Daoy (cell line): Measurements from ENCODE around the gene PEAK3. TPM values are rescaled to one million over a fixed set of nuclear protein-coding genes. Genes with fewer than 3 reads are reported as not detected.

ENCODE experiments used
- DNase-seq: peaks from one replicate; pipeline ENCODE4 v3.0.0-alpha.2; 2015; ENCODE audit warnings: low read depth
- total RNA-seq: library from RNA; depleted of rRNA; stranded (reverse); fragments of >200 nt; shearing (Covaris generic); gene quantifications from 2 replicates; pipeline ENCODE4 v1.2.3, GENCODE V29; 2014

Gene PEAK3
- total RNA-seq, 1 experiment from 2014 or later: not detected

DNA sequence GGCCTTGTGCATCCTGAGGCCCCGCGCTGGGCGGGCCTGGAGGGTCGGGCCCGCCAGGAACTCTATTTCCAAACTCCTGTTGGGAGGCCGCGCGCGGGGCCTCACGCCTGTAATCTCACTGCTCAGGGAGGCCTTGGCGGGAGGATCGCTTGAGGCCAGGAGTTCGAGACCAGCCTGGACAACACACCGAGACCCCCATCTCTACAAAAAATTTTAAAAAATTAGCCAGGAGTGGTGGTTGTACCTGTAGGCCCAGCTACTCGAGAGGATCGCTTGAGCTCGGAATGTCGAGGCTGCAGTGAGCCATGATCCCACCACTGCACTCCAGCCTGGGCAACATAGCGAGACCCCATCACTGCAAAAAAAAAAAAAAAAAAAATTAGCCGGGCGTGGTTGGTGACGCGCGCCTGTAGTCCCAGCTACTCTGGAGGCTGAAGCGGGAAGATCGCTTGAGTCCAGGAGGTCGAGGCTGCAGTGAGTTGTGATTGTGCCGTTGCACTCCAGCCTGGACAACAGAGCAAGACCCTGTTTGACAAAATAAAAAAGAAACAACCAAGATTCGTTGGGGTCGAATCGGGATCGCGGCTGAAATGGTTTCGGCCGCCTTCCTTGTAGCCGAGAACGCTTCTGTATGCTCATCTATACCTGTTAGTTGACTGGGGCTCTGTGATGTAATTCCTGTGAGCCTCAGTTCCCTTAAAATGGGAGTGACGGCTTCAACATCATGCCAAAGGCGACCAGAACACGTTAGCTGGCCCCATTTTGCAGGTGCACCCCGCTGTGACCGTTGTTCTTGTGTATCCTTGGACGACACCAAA is 44.7 kb downstream of the PEAK3 start:
- DNase-seq: no peak

DNA sequence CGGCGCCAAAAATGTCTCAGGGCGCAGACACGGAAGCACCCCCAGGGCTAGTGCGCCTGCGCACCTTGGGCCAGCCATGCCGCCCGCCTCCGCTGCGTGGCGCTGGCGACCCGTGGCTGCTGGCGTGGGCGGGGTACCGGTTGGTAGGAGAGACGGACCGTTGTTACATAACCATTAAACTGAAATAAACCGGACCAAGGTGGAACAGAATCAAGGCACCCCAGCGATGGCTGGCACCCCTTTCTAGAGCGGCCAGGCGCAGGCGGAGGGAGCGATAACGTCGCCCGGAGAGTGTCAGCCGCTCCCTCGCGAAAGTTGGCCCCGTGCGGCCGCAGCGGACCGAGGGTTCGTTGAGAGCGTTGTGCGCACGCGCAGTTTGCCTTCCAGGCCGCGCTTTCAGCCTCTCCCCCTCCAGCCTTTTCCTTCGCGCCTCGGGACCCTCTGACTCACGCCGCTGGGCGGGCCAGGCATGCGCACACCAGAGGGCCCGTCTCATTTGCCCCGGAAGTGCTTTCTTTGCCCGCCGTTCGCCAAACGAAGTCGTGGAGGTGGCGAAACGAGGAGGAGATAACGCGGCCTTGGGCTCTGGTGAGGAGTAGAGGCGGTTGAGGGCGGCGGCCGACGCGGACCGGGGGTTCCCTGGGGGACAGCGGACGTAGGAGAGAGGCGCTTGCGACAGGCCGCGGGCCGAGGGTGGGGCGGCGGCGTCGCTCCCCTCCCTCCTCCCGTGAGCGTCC is 45.5 kb downstream of the PEAK3 start, which contains the start of the genes PLEKHJ1 and SF3A2:
TSS of gene PLEKHJ1 (minus strand) at position 16 of the 737 bp plus-strand sequence. CDS start 81 bp downstream, outside the sequence.
TSS of gene SF3A2 (plus strand) at position 511 of the 737 bp plus-strand sequence. CDS start 6,595 bp downstream, outside the sequence.
- DNase-seq: peak; percentile 100

DNA sequence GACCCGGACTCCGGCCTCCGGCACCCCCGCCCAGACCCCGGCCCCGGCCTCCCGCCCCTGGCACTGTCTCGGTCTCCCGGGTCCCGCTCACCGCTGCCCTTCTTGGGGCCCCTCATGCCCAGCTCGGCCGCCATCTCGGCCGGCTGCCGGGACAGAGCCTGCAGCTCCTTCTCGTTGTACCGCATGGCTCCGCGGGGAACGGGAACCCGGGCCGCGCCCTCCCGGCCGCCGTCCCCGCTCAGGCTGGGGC is 46.0 kb downstream of the PEAK3 start:
- no peak for DNase-seq

DNA sequence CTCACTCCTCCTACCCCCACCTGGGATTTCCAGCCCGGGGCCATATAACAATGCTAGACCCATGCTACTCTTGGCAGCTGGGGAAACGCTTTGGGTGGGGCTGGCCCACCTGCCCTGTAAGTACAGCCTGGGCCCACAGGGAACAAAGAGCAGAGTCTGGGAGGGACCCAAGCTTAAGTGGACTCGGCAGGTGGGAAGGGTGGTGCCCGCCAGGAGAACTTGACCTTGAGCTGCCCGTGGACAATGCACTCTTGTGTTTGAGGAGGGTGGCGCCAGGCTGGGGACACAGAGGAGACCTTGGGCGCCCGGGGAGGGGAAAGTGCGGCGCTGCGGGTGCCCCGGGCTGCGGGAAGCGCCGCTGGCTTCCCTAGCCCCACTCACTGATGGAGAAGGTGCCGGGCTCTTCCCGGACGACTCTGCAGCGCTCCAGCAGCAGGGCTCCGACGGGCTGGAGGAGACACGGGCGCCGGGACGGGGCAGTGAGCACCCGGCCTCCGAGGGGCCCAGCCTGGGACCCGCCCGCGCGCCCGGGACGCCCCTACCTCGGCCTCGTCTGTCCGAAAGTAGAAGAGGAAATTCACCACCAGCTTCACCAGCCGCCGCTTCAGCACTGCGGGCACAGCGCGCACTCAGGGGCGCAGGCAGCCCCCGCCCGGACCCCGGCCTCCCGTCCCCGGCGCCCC is 46.5 kb downstream of the PEAK3 start:
- no peak for DNase-seq

DNA sequence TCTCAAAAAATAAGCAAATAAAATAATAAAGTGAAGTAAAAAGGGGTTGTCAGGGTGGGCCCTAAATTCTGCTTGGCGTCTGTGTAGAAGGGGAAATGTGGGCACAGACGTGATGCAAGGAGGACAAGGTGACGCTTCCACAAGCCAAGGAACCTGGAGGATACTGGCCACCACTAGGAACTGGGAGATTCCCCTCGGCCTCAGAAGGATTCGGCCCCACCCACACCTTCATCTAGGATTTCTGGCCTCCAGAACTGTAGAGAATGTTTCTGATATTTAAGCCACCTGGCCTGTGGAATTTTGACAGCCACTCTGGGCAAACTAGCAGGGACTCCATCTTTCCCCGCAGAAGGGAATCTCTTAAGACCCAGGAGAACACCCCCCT is 47.0 kb downstream of the PEAK3 start:
- no peak for DNase-seq

DNA sequence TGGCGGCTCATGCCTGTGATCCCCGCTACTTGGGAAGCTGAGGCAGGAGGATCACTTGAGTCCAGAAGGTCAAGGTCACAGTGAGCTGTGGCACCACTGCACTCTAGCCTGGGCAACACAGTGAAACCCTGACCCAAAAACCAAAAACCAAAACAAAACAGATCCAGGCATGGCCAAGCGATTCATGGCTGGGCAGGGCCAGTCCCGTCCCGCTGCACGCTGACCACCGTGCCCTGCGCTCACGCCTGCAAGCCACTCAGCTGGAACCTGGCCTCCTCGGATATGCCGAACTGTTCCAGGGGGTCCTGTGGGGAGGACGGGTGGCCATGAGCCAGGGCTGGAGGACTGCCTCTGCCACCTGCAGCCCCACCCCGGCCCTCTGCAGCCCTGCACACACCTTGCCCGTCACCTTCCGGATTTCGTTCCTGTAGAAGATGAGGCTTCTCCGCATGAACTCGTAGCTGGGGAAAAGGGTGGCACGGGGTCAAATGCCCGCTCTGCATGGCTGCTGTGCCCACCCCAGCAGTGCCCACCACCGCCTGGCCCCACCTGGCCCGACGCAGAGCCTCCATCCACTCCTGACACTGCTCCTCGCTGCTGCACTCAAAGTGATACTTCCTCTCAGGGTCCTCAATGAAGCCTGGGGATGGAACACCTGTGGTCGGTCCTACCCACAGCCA is 48.2 kb downstream of the PEAK3 start:
- no peak for DNase-seq

DNA sequence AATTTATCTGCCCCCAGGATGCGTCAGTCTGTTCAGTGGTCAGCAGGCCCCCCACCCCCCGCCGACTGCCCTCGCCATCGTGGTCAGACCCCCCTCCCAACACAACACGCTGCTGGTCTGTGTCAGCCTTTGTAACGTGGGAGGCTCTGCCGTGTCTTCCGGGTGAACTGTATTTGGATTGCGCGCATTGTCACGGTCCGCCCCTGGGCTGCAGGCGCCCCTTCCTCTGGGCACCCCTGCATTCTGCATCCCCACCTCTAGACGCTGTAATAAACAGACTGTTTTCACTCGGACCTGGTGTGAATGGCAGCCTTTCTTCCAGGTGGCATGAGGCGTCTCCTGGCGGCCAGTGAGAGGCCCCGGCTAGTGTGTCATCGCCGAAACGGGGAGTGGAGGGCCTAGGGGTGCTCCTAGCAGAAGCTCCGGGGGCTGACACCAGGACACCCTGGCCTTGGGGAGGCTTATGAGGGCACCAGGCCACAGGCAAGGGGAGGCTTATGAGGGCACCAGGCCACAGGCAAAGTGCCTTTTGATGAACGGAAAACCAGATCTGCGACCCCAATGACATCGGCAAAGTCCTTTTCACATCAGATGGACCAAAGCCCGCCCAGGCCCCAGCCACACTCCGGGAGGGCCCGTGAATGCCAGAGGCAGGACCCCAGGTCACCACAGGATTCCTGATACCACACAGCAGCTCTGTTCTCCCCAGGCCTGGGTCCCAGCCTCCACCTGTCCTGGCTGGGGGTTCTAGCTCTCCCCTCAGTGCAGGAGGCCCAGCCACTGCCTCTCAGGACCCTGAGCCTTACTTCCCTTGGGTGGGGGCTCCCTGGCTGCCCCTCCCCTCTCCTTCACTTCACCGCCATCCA is 49.5 kb downstream of the PEAK3 start:
- no peak for DNase-seq

DNA sequence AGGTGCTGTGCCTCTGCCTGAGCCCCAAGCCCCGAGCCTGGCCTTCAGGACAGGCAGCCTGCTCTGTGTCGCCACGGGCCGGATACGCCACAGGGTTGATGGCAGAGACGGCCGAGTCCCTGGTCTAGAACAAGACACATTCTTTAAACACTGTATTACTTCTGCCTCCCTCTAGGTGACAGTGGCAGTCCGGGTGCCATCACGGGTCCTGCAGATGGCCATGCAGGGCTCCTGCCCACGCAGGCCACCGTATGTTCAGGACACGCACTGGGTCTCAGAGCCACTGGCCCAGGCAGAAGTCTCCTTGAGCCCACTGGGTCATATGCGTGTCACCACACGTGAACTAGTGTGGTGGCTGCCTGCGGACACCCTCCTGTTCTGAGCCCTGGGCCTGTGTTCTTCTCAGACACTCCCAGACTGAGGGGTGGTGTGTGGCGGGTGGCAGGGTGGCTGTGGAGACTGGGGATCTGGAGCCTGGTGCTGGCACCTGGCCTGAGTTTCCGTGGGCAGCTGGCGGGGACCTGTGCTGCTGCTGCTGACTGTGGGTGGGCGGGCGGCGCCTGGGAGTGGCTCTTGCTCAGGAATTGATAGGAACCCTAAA is 50.3 kb downstream of the PEAK3 start:
- DNase-seq: no peak

DNA sequence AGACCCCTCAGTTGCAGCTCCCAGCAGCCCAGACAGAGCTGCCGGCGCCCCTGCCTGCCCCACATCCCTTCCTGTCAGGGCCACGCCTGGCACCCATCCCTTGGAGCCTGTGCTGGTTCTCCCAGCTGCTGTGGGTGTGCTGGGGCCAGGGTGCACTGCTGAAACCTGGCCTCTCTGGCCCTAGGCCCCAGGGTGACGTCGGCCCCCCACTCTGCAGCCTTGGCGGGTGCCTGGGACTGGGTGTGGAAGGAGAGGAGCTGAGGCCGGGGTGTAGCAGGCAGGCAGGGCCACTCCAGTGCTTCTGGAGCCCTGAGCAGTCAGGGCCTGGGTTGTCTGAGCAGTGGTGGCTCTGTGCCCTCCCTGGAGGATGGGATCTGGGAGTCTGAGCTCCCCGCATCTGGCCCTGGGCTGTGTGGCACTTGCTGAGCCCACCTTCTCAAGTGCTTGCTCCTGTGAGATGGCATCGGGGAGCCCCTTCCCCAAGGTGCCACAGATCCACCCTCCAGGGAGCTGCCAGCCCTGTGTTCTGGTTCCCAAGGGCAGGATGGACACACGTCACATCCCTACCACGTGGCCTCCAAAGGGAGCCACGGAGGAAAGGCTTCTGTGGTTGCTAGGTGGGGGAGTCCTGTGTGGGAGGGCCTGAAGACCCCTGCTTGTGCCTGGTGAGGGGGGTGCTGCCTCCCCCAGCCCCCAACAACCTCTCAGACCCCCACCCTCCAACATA is 51.0 kb downstream of the PEAK3 start:
- DNase-seq: no peak

DNA sequence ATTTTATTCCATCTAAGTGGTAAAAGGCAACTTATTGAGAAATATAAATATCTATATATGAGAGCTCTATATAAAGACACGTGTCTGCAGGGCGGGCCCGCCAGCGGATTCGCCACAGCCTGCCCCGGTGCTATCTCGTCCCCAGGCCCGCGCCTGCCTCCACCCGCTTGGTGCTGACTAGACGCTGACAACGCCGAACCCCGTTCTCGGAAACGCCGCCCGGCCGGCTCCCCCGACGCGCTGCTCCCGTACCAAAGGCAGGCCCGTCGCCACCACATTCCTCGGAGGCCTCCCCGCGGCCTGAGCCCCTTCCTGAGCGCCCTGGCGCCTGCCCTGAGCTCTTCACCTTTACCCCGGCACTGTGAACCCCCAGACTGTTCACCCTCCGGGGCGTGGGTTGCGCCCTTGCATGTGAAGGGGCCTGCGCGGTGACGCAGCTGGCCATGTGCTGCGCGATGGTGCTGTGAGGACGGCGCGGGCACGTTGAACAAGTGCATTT is 51.9 kb downstream of the PEAK3 start:
- DNase-seq: no peak

DNA sequence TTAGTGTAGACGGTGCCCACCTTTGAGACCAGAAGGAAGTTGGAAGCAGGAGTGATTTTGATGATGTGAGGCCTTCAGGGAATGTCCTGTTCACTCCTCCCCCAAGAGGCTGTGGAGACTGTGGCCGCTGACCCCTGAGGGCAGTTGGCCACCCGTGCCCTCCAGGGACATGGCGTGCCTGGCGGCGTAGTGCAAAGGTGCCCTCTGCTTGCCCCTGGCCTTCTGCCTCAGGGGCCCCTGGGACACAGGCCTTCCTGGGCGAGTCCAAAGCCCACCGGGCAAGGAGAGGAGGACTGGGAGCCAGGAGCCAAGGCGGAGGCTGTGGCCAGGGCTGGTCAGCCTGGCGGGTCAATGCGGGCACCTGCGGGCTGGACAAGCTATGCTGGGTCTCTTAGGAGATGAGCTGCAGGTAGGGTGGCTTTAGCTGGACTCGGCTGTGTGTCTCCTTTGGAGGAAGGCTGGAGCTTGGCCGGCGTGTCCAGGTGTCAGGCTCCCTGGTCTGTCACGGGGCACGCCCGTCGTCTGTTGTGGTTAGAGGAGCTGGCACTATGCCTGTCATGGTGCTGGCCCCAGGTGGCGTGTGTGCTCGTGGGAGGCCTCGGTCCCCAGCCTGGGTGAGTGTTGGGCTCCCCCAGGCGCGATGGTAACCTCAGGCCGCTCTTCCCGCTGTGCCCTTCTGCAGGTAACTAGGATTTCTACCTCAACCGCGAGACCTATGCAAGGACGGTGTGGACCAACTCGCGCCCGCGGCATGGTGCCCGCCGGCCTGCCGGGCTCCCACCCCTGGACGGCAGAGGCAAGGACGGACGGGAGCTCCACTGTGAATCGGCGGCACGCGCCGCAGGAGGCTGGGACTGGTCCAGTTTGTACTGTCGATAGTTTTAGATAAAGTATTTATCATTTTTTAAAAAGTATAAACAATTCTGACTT is 52.6 kb downstream of the PEAK3 start:
- no peak for DNase-seq

DNA sequence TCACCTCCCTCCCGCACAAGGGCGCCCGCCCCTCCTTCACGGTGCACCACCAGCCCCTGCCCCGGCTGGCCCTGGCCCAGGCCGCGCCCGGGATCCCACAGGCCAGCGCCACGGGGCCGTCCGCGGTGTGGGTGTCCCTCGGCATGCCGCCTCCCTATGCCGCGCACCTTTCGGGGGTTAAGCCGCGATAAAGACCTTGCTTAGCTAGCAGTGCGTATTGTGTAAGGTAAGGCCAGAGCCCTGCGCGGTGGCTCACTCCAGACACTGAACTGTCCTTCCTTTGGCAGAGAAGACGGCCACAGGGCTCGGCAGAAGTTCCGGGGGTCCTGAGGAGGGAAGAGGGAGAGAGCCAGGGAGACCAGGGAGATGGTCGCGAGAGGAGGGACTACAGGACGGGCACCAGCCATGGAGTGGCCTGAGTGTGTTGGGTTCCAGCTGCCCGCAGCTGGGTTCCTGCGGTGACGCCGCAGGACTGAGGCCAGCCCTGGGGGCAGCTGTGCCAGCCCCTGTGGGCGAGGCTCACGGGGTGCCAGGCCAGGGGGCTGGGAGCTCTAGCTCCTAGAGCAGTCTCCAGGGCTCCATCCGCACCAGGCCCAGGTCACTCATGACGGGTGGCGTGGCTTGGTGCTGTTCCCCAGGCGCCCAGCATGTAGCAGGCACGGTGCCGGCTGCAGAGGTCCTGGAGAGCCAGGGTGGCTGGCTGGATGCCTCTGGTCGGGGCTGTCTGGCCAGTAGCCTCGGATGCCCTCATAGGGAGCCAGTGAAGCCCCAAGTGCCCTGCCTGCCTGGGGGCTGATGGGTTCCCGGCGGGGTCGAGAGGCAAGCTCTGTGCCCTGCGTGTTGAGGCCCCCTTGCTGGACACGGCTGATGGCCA is 53.6 kb downstream of the PEAK3 start:
- DNase-seq: no peak

DNA sequence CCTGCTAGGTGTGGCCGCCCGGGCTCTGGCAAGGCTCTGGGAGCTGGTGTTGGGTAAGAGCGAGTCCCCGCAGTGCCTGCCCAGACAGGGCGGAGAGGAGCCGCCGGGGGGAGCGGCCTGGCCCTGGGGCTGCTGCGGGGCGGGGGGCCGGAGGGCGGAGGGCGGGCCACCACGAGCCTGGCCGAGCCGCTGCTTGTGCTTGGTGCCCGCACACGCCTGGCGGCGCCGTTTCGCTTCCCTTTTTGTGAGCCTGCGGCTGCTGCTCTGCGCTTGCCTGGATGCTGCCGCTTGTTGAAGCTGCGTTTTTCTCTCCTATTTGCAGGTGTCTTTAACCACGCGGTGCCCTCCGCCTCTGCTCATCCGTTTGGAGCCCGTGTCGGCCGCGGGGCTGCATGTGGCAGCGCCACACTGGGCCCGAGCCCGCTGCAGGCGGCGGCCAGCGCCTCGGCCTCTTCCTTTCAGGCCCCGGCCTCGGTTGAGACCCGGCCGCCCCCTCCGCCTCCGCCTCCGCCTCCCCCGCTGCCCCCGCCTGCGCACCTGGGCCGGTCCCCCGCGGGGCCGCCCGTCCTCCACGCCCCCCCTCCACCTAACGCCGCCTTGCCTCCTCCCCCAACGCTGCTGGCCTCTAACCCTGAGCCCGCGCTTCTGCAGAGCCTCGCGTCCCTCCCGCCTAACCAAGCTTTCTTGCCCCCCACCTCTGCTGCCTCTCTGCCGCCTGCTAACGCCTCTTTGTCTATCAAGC is 54.4 kb downstream of the PEAK3 start:
- DNase-seq: no peak

DNA sequence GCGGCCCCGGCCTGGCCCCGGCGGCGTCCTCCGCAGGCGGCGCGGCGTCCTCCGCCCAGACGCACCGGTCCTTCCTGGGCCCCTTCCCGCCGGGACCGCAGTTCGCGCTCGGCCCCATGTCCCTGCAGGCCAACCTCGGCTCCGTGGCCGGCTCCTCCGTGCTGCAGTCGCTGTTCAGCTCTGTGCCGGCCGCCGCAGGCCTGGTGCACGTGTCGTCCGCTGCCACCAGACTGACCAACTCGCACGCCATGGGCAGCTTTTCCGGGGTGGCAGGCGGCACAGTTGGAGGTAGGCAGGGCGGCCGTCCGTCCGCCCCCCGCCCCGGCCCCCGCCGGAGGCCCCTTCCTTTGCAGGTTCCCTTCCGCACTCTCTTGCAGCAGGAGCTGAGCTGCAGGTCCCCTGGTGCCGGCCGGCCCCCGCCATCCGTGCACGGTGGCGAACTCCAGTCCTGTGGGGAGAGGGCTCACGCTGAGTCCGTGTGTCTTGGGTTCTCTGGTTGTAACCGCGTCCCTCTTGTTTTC is 55.1 kb downstream of the PEAK3 start:
- DNase-seq: no peak

DNA sequence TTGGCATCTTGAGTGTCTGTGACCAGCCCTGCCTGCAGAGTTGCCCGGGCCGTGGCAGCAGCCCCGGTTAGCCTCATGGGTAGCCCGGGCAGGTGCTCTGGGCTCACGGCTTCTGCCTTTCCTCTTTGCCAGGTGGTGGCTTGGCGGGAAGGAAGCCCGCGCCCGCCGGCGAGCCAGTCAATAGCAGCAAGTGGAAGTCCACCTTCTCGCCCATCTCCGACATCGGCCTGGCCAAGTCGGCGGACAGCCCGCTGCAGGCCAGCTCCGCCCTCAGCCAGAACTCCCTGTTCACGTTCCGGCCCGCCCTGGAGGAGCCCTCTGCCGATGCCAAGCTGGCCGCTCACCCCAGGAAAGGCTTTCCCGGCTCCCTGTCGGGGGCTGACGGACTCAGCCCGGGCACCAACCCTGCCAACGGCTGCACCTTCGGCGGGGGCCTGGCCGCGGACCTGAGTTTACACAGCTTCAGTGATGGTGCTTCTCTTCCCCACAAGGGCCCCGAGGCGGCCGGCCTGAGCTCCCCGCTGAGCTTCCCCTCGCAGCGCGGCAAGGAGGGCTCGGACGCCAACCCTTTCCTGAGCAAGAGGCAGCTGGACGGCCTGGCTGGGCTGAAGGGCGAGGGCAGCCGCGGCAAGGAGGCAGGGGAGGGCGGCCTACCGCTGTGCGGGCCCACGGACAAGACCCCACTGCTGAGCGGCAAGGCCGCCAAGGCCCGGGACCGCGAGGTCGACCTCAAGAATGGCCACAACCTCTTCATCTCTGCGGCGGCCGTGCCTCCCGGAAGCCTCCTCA is 55.7 kb downstream of the PEAK3 start:
- no peak for DNase-seq
